ENCODE data around the gene ZNF530. TPM values are rescaled to one million over a fixed set of nuclear protein-coding genes. Genes with fewer than 3 reads are reported as not detected.

The ZNF530 gene
- total and polyA plus RNA-seq, 9 of the 15 experiments (the other 6 are each of a cell fraction or from before 2014, with no cell fraction given), result 0.28 to 5.9 (median 4.0) TPM

GRCh38 chr19:57632987-57633831, 33.5 kb downstream of the ZNF530 start, which contains the start of gene ZNF211 (continued):
- TF ChIP-seq ZFX (CRISPR knock-in tag; IDR thresholded peaks at IDR 0.05) (peak; percentile 28; the same call in 1 of the 2 replicates), AFF1 (IDR thresholded peaks at IDR 0.05; ENCODE audit: low read depth in 1 of 2, partially characterized antibody in 2 of 2) (peak in 1 of 2 experiments; percentile 91), ZBTB7A (IDR thresholded peaks at IDR 0.05; ENCODE audit: borderline replicate concordance, control insufficient read depth, low read depth, low read length) (peak; percentile 61; the same call in 1 of the 2 replicates), ASH1L (IDR thresholded peaks at IDR 0.05; ENCODE audit: borderline replicate concordance, low read depth, partially characterized antibody) (peak; percentile 68), ELF4 (CRISPR knock-in tag; IDR thresholded peaks at IDR 0.05) (peak; percentile 68; the same call in 1 of the 2 replicates), PKNOX1 (IDR thresholded peaks at IDR 0.05) (peak; percentile 99), HMG20B (CRISPR knock-in tag; IDR thresholded peaks at IDR 0.05) (no peak), SOX6 (IDR thresholded peaks at IDR 0.05) (no peak), E2F3 (CRISPR knock-in tag; IDR thresholded peaks at IDR 0.05) (no peak), YY1 (IDR thresholded peaks at IDR 0.05; ENCODE audit: borderline replicate concordance in 1 of 3, control insufficient read depth in 1 of 3, extremely low read depth in 1 of 3, insufficient read depth in 3 of 3, insufficient read length in 1 of 3, insufficient replicate concordance in 2 of 3, low read depth in 1 of 3, low read length in 2 of 3) (peak in 2 of 3 experiments; percentile 62 to 82), SREBF1 (IDR thresholded peaks at IDR 0.05; ENCODE audit: borderline replicate concordance, low read depth, low read length) (0 out of 2 replicates have a peak, but pooled peaks have one; percentile 42), ZBTB11 (CRISPR knock-in tag; IDR thresholded peaks at IDR 0.05) (no peak), ETV5 (CRISPR knock-in tag; IDR thresholded peaks at IDR 0.05; ENCODE audit: low read depth) (no peak), CBX8 (IDR thresholded peaks at IDR 0.05; ENCODE audit: borderline replicate concordance, extremely low read depth, low read depth, low read length, poor library complexity, severe bottlenecking) (no peak), TAF1 (IDR thresholded peaks at IDR 0.05; ENCODE audit: control insufficient read depth, extremely low read depth, insufficient read depth, low read length, severe bottlenecking) (peak; percentile 39)

Data from K562 (cell line).